Measurements from ENCODE around the gene RUSC1.

Gene RUSC1

GRCh38 chr1:155352631-155353030 lies 31.9 kb downstream of the RUSC1 start:
- Histone ChIP-seq H3K4me3 (ENCODE audit: low read depth, low read length) (no peak overlapping the region), H3K4me1 (ENCODE audit: control insufficient read depth, insufficient read depth, low read length) (no peaks in the 10 kb centered on the region), H3K27ac (ENCODE audit: extremely low read depth, low read depth, low read length) (no peak overlapping the region), H3K9me3 (ENCODE audit: control insufficient read depth, insufficient read depth, low read depth, low read length) (no peaks in the 10 kb centered on the region), H3K36me3 (ENCODE audit: control insufficient read depth in 2 of 2, insufficient read depth in 1 of 2, low read length in 2 of 2) (peaks cover 68 to 86% of the 10 kb centered on the region in 2 experiments)
- TF ChIP-seq ZSCAN23 (tag by site-specific recombination; IDR thresholded peaks at IDR 0.05) = no peak
- CTCF ChIA-PET = no interaction called here
- POLR2A ChIA-PET = no interaction called here

GRCh38 chr1:155360051-155360450 lies 39.4 kb downstream of the RUSC1 start:
- no peaks in the 10 kb centered on the region for H3K9me3 ChIP-seq (ENCODE audit: control insufficient read depth, insufficient read depth, low read depth, low read length)
- peaks cover 53% of the 10 kb centered on the region in 2 experiments for H3K36me3 ChIP-seq (ENCODE audit: control insufficient read depth in 2 of 2, insufficient read depth in 1 of 2, low read length in 2 of 2)
- CTCF ChIA-PET = no interaction called here
- no peaks in the 10 kb centered on the region for H3K4me1 ChIP-seq (ENCODE audit: control insufficient read depth, insufficient read depth, low read length)
- no peak overlapping the region for H3K27ac ChIP-seq (ENCODE audit: extremely low read depth, low read depth, low read length)
- TF ChIP-seq ZNF548 (tag by site-specific recombination; IDR thresholded peaks at IDR 0.05) (no peak), ZNF626 (tag by site-specific recombination; IDR thresholded peaks at IDR 0.05) (no peak), PRDM4 (tag by site-specific recombination; IDR thresholded peaks at IDR 0.05) (no peak), ZNF596 (tag by site-specific recombination; IDR thresholded peaks at IDR 0.05) (no peak), SP3 (tag by site-specific recombination; IDR thresholded peaks at IDR 0.05) (no peak), ZNF433 (tag by site-specific recombination; IDR thresholded peaks at IDR 0.05; ENCODE audit: low read depth) (no peak), ZNF146 (tag by site-specific recombination; IDR thresholded peaks at IDR 0.05) (no peak), ZNF837 (tag by site-specific recombination; IDR thresholded peaks at IDR 0.05) (no peak), SCRT1 (tag by site-specific recombination; IDR thresholded peaks at IDR 0.05; ENCODE audit: borderline replicate concordance) (no peak), ZSCAN5A (tag by site-specific recombination; IDR thresholded peaks at IDR 0.05) (no peak), ATF2 (tag by site-specific recombination; IDR thresholded peaks at IDR 0.05; ENCODE audit: low read depth) (no peak), ZNF704 (tag by site-specific recombination; IDR thresholded peaks at IDR 0.05) (no peak), ZNF133 (tag by site-specific recombination; IDR thresholded peaks at IDR 0.05) (no peak), ZNF274 (IDR thresholded peaks at IDR 0.05; ENCODE audit: low read length) (no peak), ZNF274 (tag by site-specific recombination; IDR thresholded peaks at IDR 0.05; ENCODE audit: borderline replicate concordance) (no peak), KLF8 (tag by site-specific recombination; IDR thresholded peaks at IDR 0.05) (no peak)
- TF ChIP-seq, protein P1, sequence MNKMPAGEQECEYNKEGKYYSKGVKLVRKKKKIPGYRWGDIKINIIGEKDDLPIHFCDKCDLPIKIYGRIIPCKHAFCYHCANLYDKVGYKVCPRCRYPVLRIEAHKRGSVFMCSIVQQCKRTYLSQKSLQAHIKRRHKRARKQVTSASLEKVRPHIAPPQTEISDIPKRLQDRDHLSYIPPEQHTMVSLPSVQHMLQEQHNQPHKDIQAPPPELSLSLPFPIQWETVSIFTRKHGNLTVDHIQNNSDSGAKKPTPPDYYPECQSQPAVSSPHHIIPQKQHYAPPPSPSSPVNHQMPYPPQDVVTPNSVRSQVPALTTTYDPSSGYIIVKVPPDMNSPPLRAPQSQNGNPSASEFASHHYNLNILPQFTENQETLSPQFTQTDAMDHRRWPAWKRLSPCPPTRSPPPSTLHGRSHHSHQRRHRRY (tag by site-specific recombination; IDR thresholded peaks at IDR 0.05) = no peak
- no peak overlapping the region for H3K4me3 ChIP-seq (ENCODE audit: low read depth, low read length)
- POLR2A ChIA-PET = no interaction called here
